Cerebellar nuclear complex (tissue), 1 donor: Measurements from ENCODE around the gene ZNF629.
A peak's percentile ranks its signal among the peaks of the same experiment; 100 is the strongest.

Experiments
- DNase-seq, 2 experiments: peaks; one replicate each; lab custom pipeline; 2025; lab: John Stamatoyannopoulos, UW

The ZNF629 gene

GRCh38 chr16:30748634-30749445, 38.2 kb downstream of the ZNF629 start:
- no peak for DNase-seq

GRCh38 chr16:30747799-30748633, 39.0 kb downstream of the ZNF629 start, which contains the start of gene PHKG2:
Gene PHKG2, plus strand, starts transcription at chr16:30748425. Its CDS starts 396 bp downstream, at chr16:30748821.
- DNase-seq: peak; percentile 92 to 93

GRCh38 chr16:30747331-30747730, 39.7 kb downstream of the ZNF629 start:
- no peak for DNase-seq

- DNase-seq: no peak
Measured at GRCh38 chr16:30746638-30747175, 40.3 kb downstream of the ZNF629 start.

GRCh38 chr16:30745082-30745481, 41.9 kb downstream of the ZNF629 start:
- DNase-seq: no peak

- DNase-seq: no peak
Measured at GRCh38 chr16:30744183-30744582, 42.8 kb downstream of the ZNF629 start.

GRCh38 chr16:30743716-30744115, 43.3 kb downstream of the ZNF629 start:
- no peak for DNase-seq

GRCh38 chr16:30741461-30741914, 45.5 kb downstream of the ZNF629 start:
- DNase-seq: no peak

GRCh38 chr16:30740364-30741251, 46.4 kb downstream of the ZNF629 start:
- DNase-seq: no peak

- no peak for DNase-seq
Measured at GRCh38 chr16:30738984-30739951, 47.7 kb downstream of the ZNF629 start.

- DNase-seq: no peak
Measured at GRCh38 chr16:30737794-30738648, 49.0 kb downstream of the ZNF629 start.

- DNase-seq: no peak
Measured at GRCh38 chr16:30736995-30737793, 49.8 kb downstream of the ZNF629 start.

- no peak for DNase-seq
Measured at GRCh38 chr16:30731411-30731810, 55.6 kb downstream of the ZNF629 start.

- DNase-seq: no peak
Measured at GRCh38 chr16:30728899-30729672, 57.9 kb downstream of the ZNF629 start.
